Liver (tissue), 3 donors: Measurements from ENCODE around the gene WWC2.

Source experiments
- ATF3 ChIP-seq: IDR thresholded peaks from 2 replicates; pipeline ENCODE4 v1.6.1; 2016; ENCODE audit warnings: antibody characterized with exemption
- CTCF ChIP-seq: fragments of 150-350 bp; IDR thresholded peaks from 2 replicates; pipeline ENCODE4 v1.5.1; 2017; ENCODE audit warnings: improper control_type of control experiment, low read depth, low read length; ENCODE audit not compliant: missing input control
- EGR1 ChIP-seq, 2 donors: IDR thresholded peaks; 2 replicates each; pipeline ENCODE4 v1.6.1; 2016 to 2018; ENCODE audit warnings: antibody characterized with exemption in 2 of 2, low read depth in 2 of 2
- HNF4A ChIP-seq, 2 donors: conservative IDR thresholded peaks; 2 replicates each; pipeline ENCODE4 v1.6.1; 2016; ENCODE audit warnings: antibody characterized with exemption in 2 of 2, mild to moderate bottlenecking in 2 of 2
- MAX ChIP-seq: IDR thresholded peaks from 2 replicates; pipeline ENCODE4 v1.6.1; 2016; ENCODE audit warnings: antibody characterized with exemption
- RAD21 ChIP-seq, 2 donors: IDR thresholded peaks; 2 replicates each; pipeline ENCODE4 v1.6.1; 2016; ENCODE audit warnings: antibody characterized with exemption in 2 of 2, mild to moderate bottlenecking in 2 of 2
- REST ChIP-seq: IDR thresholded peaks from 2 replicates; pipeline ENCODE4 v1.6.1; 2016; ENCODE audit warnings: antibody characterized with exemption, mild to moderate bottlenecking
- RXRA ChIP-seq, 2 donors: IDR thresholded peaks; 2 replicates each; pipeline ENCODE4 v1.6.1; 2017 to 2018; ENCODE audit warnings: antibody characterized with exemption in 2 of 2, mild to moderate bottlenecking in 1 of 2
- SP1 ChIP-seq: IDR thresholded peaks from 2 replicates; pipeline ENCODE4 v1.6.1; 2018; ENCODE audit warnings: antibody characterized with exemption, mild to moderate bottlenecking
- TAF1 ChIP-seq: conservative IDR thresholded peaks from 2 replicates; pipeline ENCODE4 v1.6.1; 2016; ENCODE audit warnings: antibody characterized with exemption, mild to moderate bottlenecking
- ZBTB33 ChIP-seq: IDR thresholded peaks from 2 replicates; pipeline ENCODE4 v1.6.1; 2016; ENCODE audit warnings: antibody characterized with exemption
- donor health status: healthy.
- donor health status: healthy.

GRCh38 chr4:183295711-183296110, 196.7 kb downstream of the WWC2 start:
- TF ChIP-seq CTCF (no peak), RAD21 (IDR thresholded peaks at IDR 0.05) (no peak), ZBTB33 (no peak), RXRA (IDR thresholded peaks at IDR 0.05) (no peak), MAX (no peak), HNF4A (conservative IDR thresholded peaks at IDR 0.05) (no peak), TAF1 (no peak), EGR1 (IDR thresholded peaks at IDR 0.05; ENCODE audit: low read depth in 2 of 2) (no peak), REST (no peak), ATF3 (no peak), SP1 (no peak)
